WI38 (cell line): ENCODE data around the gene DTNB.

Experiments used
- H3K4me3 ChIP-seq: 2 replicates; pipeline ENCODE4 v1.5.1; 2011; ENCODE audit warnings: low read depth, mild to moderate bottlenecking, control low read depth, low read length
- TF ChIP-seq, protein P1 (sequence below): IDR thresholded peaks from 2 replicates; pipeline ENCODE4 v1.5.1; 2012; ENCODE audit warnings: low read depth, mild to moderate bottlenecking, control low read depth, low read length

DTNB gene

DNA sequence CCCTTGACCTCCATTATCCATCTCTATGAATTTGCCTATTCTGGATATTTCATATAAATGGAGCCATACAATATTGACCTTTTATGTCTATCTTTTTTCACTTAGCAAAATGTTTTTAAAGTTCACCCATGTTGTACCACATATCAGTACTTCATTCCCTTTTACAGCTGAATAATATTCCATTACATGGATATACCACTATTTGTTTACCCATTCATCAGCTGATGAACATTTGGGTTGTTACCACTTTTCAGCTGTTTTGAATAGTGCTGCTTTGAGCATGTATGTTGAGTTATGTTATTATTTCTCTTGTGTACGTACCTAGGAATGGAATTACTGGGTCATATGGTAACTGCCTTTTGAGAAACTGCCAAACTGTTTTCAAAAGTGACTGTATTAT lies 238.0 kb downstream of the DTNB start:
- TF ChIP-seq, protein P1, sequence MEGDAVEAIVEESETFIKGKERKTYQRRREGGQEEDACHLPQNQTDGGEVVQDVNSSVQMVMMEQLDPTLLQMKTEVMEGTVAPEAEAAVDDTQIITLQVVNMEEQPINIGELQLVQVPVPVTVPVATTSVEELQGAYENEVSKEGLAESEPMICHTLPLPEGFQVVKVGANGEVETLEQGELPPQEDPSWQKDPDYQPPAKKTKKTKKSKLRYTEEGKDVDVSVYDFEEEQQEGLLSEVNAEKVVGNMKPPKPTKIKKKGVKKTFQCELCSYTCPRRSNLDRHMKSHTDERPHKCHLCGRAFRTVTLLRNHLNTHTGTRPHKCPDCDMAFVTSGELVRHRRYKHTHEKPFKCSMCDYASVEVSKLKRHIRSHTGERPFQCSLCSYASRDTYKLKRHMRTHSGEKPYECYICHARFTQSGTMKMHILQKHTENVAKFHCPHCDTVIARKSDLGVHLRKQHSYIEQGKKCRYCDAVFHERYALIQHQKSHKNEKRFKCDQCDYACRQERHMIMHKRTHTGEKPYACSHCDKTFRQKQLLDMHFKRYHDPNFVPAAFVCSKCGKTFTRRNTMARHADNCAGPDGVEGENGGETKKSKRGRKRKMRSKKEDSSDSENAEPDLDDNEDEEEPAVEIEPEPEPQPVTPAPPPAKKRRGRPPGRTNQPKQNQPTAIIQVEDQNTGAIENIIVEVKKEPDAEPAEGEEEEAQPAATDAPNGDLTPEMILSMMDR, result no peak
- H3K4me3 ChIP-seq, result no peak overlapping the region

DNA sequence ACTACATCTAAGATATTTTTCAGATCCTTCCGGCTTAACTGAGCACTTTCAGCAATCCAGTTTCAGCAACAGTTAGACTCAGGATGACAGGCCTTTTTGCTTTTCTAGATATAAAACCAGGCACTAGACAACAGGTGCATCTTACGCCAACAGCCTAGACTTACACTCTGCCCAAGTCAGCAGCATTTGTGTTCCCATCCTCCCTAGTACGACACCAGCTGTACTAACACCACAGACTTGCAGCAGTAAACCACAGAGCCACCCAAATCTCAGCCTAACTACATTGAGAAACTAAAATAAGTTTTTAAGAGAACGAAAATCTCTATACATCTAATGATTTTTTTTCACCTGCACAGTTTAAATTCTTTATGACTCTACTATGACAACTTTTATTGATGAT lies 241.8 kb downstream of the DTNB start:
- TF ChIP-seq, protein P1, result no peak
- no peak overlapping the region for H3K4me3 ChIP-seq

DNA sequence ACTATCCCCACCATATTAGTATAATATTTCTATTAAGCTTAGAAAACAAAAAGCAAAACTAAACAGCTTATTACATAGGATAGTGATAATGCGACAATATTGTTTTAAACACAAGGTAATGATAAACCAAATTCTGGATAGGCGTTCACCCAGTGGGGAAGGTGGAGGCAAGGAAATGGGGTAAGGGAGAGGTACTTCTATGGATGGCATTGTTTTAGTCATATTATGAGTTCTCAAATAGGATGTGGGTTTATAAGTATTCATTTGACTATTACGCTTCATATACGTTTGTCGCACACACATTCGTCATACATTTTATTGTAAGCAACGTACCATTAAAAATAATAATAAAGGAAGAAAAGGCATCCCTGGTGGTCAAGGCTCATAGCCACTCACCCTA lies 242.8 kb downstream of the DTNB start:
- H3K4me3 ChIP-seq, result no peak overlapping the region
- TF ChIP-seq, protein P1, result no peak

DNA sequence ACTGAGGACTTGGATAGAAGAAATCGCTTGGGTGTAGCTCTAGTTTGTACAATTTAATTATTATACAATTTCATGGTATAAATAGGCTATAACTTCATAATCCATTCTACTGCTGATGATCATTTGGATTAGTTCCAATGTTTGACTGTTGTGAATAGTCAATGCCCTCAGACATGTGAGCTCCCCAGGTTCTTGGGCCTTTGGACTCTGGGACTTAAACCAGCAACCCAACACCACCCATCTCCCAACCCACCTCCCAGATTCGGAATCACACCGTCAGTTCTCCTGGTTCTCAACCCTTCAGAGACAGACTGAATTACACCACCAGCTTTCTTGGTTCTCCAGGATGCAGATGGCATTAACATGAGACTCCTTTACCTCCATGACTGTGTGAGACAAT lies 247.1 kb downstream of the DTNB start:
- TF ChIP-seq, protein P1, result no peak
- no peak overlapping the region for H3K4me3 ChIP-seq

DNA sequence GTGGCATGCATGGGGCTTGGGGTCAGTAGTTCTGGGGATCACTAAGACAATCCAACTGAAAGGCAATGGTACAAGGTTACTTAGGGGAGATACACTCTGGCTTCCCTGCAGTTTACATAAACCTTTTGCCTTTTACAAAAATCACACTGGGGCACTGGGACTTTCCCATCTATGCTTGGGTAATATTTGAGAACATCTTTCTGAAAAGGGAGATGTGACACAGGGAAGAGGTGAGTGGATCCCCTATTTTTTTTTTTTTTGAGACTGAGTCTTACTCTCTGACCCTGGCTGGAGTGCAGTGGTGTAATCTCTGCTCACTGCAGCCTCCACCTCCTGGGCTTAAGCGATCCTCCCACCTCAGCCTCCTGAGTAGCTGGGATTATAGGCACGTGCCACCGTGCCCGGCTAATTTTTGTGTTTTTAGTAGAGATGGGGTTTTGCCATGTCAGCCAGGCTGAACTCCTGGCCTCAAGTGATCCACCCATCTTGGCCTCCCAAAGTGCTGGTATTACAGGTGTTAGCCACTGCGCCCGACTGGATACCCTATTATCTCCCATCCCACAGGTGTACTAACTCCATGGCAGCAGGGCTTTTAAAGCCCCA lies 248.8 kb downstream of the DTNB start:
- H3K4me3 ChIP-seq, result no peak overlapping the region

DNA sequence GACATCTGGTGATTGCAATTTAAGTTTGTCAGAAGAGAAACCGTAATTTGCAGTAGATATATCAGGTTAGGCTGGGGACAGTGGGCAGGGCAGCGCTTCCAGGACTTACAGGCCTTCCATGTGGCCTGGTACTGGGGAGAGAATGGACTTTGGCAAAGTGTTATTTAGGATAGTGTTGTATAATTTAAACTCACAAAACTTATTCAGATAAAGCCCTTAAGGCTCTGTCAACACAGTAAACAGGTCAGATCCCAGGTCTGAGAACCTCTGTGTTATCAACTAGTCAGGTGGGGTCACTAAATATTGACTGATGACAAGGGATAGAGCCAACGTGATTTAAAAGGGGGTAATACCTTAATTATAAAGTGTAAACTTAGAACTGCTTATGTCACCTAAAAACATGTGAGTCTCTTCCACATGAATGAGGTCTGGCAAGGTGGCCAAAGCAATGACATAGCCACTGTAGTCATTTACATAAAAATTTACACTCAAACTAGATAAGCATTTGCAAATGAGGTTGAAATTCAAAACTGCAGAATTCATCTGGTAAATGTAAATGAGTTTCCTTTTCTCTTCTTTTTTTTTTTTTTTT lies 251.5 kb downstream of the DTNB start:
- TF ChIP-seq, protein P1, result no peak
- no peak overlapping the region for H3K4me3 ChIP-seq

More for the DNA sequence above, 248.8 kb downstream of the DTNB start:
- TF ChIP-seq, protein P1, result no peak

DNA sequence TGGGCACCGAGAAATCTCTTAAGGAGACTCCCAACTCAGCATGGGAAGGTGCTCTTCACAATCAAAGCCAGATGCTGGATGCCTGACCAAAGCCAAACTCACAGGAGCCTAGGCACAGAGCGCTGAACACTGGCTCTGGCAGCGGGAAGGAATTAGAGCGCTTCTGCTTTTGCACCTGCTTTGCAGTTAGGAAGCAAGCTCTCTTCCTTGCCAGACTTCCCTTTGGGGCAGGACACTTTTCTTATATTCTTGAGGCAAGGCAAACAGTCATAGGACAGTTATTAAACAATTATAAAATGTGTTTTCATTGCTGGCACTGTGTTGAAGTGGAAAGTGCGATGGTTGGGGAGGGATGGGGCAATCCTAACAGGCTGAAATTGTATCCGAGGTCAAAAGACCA lies 252.1 kb downstream of the DTNB start:
- TF ChIP-seq, protein P1, result no peak
- H3K4me3 ChIP-seq, result no peak overlapping the region
